ENCODE measurements around the gene PRKAB1.
A peak's percentile ranks its signal among the peaks of the same experiment; 100 is the strongest.

Gene PRKAB1

GRCh38 chr12:119664642-119665041 is 3.3 kb upstream of the PRKAB1 start:
- no peak for DNase-seq

GRCh38 chr12:119665164-119665929 is 2.6 kb upstream of the PRKAB1 start:
- no peak for DNase-seq

- DNase-seq: no peak
Observed at GRCh38 chr12:119666226-119666795, 1.6 kb upstream of the PRKAB1 start.

GRCh38 chr12:119666900-119667576 is 895 bp upstream of the PRKAB1 start:
- no peak for DNase-seq

GRCh38 chr12:119668324-119668841 is 450 bp downstream of the PRKAB1 start:
- no peak for DNase-seq

- no peak for DNase-seq
Observed at GRCh38 chr12:119669744-119670472, 2.0 kb downstream of the PRKAB1 start.

- DNase-seq: no peak
Observed at GRCh38 chr12:119671070-119671469, 3.1 kb downstream of the PRKAB1 start.

- DNase-seq: no peak
Observed at GRCh38 chr12:119672194-119672593, 4.3 kb downstream of the PRKAB1 start.

- DNase-seq: no peak
Observed at GRCh38 chr12:119673634-119674033, 5.7 kb downstream of the PRKAB1 start.

GRCh38 chr12:119674560-119674959 is 6.6 kb downstream of the PRKAB1 start:
- DNase-seq: no peak

- no peak for DNase-seq
Observed at GRCh38 chr12:119676022-119676421, 8.1 kb downstream of the PRKAB1 start.

GRCh38 chr12:119676573-119676972 is 8.6 kb downstream of the PRKAB1 start:
- no peak for DNase-seq

- DNase-seq: no peak
Observed at GRCh38 chr12:119678459-119678858, 10.5 kb downstream of the PRKAB1 start.

GRCh38 chr12:119679081-119679480 is 11.1 kb downstream of the PRKAB1 start:
- DNase-seq: peak; percentile 34

- no peak for DNase-seq
Observed at GRCh38 chr12:119679490-119679889, 11.6 kb downstream of the PRKAB1 start.

GRCh38 chr12:119681111-119681510 is 13.2 kb downstream of the PRKAB1 start:
- no peak for DNase-seq

GRCh38 chr12:119681728-119682638 is 14.1 kb downstream of the PRKAB1 start:
- no peak for DNase-seq

GRCh38 chr12:119682639-119683252 is 14.8 kb downstream of the PRKAB1 start:
- no peak for DNase-seq

GRCh38 chr12:119683413-119683812 is 15.5 kb downstream of the PRKAB1 start:
- no peak for DNase-seq

- no peak for DNase-seq
Observed at GRCh38 chr12:119683816-119684215, 15.9 kb downstream of the PRKAB1 start.

GRCh38 chr12:119684711-119685369 is 16.9 kb downstream of the PRKAB1 start:
- no peak for DNase-seq

All from DMS79 (cell line).